MM.1S (cell line): ENCODE results near the gene MMP21.

ENCODE experiments used
- EZH2 ChIP-seq: fragments of 300-600 bp; sonication (generic); optimal IDR thresholded peaks from 2 replicates; pipeline ENCODE3; 2017; ENCODE audit warnings: low read depth, mild to moderate bottlenecking, antibody characterized with exemption, low read length, mixed read lengths
- EZH2phosphoT487 ChIP-seq: fragments of 300-600 bp; sonication (generic); IDR thresholded peaks from 2 replicates; pipeline ENCODE4 v1.6.1; 2018; ENCODE audit warnings: antibody characterized with exemption, low read length
- TF ChIP-seq, protein P1 (sequence below): fragments of 300-600 bp; sonication (generic); IDR thresholded peaks from 2 replicates; pipeline ENCODE4 v1.5.1; 2016; ENCODE audit warnings: antibody characterized with exemption, low read length, mixed read lengths

DNA sequence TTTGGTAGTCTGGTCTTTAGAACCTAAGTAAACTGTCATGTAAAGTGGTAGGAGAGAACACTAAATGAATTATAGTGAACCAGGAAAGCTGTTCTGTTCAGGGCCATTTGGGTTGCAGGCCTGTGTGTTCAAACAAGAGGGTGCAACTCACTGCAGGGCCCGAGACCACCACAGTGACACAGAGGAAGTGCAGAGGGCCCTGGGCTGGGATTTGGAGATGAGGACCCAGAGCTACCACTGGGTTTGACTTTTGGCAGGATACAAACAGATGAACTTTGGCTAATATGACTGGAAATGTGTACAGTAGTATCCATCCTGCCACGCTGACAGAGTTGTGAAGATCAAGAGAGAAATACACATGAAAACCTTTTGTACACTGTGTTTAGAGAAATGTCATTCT lies 9.8 kb downstream of the MMP21 start:
- TF ChIP-seq, protein P1, sequence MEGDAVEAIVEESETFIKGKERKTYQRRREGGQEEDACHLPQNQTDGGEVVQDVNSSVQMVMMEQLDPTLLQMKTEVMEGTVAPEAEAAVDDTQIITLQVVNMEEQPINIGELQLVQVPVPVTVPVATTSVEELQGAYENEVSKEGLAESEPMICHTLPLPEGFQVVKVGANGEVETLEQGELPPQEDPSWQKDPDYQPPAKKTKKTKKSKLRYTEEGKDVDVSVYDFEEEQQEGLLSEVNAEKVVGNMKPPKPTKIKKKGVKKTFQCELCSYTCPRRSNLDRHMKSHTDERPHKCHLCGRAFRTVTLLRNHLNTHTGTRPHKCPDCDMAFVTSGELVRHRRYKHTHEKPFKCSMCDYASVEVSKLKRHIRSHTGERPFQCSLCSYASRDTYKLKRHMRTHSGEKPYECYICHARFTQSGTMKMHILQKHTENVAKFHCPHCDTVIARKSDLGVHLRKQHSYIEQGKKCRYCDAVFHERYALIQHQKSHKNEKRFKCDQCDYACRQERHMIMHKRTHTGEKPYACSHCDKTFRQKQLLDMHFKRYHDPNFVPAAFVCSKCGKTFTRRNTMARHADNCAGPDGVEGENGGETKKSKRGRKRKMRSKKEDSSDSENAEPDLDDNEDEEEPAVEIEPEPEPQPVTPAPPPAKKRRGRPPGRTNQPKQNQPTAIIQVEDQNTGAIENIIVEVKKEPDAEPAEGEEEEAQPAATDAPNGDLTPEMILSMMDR = no peak
- TF ChIP-seq EZH2 (no peak), EZH2phosphoT487 (no peak)
